ENCODE results near the gene PPP6R2.

The PPP6R2 gene

GRCh38 chr22:50304528-50305392 lies 38.4 kb upstream of the PPP6R2 start:
- intact Hi-C loops (cut with DNase I), result no loop called here
- DNase-seq, result peak in 30 of 42 donors; percentile 31 to 78 (median 52)

- DNase-seq, result no peak
- intact Hi-C loops (cut with DNase I), result no loop called here
These were observed 37.7 kb upstream of the PPP6R2 start for GRCh38 chr22:50305393-50305922.

GRCh38 chr22:50305923-50306566 lies 37.1 kb upstream of the PPP6R2 start:
- intact Hi-C loops (cut with DNase I), result no loop called here
- DNase-seq, result peak in 35 of 42 donors; percentile 38 to 88 (median 59)

GRCh38 chr22:50306753-50307749 lies 36.1 kb upstream of the PPP6R2 start, which contains the start of gene PLXNB2:
Gene PLXNB2, minus strand, starts transcription at chr22:50307646. Its CDS starts 17,062 bp downstream, at chr22:50290584.
- intact Hi-C loops (cut with DNase I), result no loop called here
- peak; percentile 45 to 91 (median 82) for DNase-seq

GRCh38 chr22:50307890-50308596 lies 35.1 kb upstream of the PPP6R2 start:
- intact Hi-C loops (cut with DNase I), result no loop called here

GRCh38 chr22:50308597-50308935 lies 34.6 kb upstream of the PPP6R2 start:
- DNase-seq, result peak in 39 of 42 donors; percentile 44 to 80 (median 68)
- intact Hi-C loops (cut with DNase I), result no loop called here

More at GRCh38 chr22:50307890-50308596, 35.1 kb upstream of the PPP6R2 start:
- peak in 4 of 42 donors; percentile 13 to 42 (median 28) for DNase-seq

- DNase-seq, result peak in 1 of 42 donors; percentile 16
- intact Hi-C loops (cut with DNase I), result no loop called here
These were observed 34.0 kb upstream of the PPP6R2 start for GRCh38 chr22:50308986-50309600.

GRCh38 chr22:50309601-50309991 lies 33.5 kb upstream of the PPP6R2 start:
- intact Hi-C loops (cut with DNase I), result no loop called here
- no peak for DNase-seq

GRCh38 chr22:50310031-50310722 lies 33.0 kb upstream of the PPP6R2 start:
- no peak for DNase-seq
- intact Hi-C loops (cut with DNase I), result no loop called here

- intact Hi-C loops (cut with DNase I), result no loop called here
- no peak for DNase-seq
These were observed 32.1 kb upstream of the PPP6R2 start for GRCh38 chr22:50310949-50311444.

GRCh38 chr22:50311606-50312351 lies 31.3 kb upstream of the PPP6R2 start:
- intact Hi-C loops (cut with DNase I), result no loop called here
- DNase-seq, result no peak

- DNase-seq, result no peak
- intact Hi-C loops (cut with DNase I), result no loop called here
These were observed 30.8 kb upstream of the PPP6R2 start for GRCh38 chr22:50312371-50312770.

- no peak for DNase-seq
- intact Hi-C loops (cut with DNase I), result no loop called here
These were observed 30.1 kb upstream of the PPP6R2 start for GRCh38 chr22:50313021-50313420.

GRCh38 chr22:50313600-50313999 lies 29.5 kb upstream of the PPP6R2 start:
- intact Hi-C loops (cut with DNase I), result no loop called here

GRCh38 chr22:50314081-50314454 lies 29.1 kb upstream of the PPP6R2 start:
- DNase-seq, result no peak
- intact Hi-C loops (cut with DNase I), result no loop called here

More at GRCh38 chr22:50313600-50313999, 29.5 kb upstream of the PPP6R2 start:
- no peak for DNase-seq

All from head of caudate nucleus (tissue), 42 donors.